Vagina (tissue), 2 donors: ENCODE data around the gene PNKD. TPM values are rescaled to one million over a fixed set of nuclear protein-coding genes. Genes with fewer than 3 reads are reported as not detected.

ENCODE experiments used
- DNase-seq, 2 donors: peaks; one replicate each; pipeline ENCODE4 v3.0.0-alpha.2; 2017; ENCODE audit errors: extremely low spot score in 2 of 2
- H3K27ac ChIP-seq: fragments of 200-600 bp; sonication (generic); one replicate; pipeline ENCODE4 v1.5.1; 2019
- H3K27me3 ChIP-seq: fragments of 200-600 bp; sonication (generic); one replicate; pipeline ENCODE4 v1.5.1; 2019
- H3K36me3 ChIP-seq, 2 donors: fragments of 200-600 bp; sonication (generic); one replicate each; pipeline ENCODE4 v1.5.1; 2017 to 2019
- H3K4me1 ChIP-seq: fragments of 200-600 bp; sonication (generic); one replicate; pipeline ENCODE4 v1.5.1; 2019
- H3K4me3 ChIP-seq, 2 donors: fragments of 200-600 bp; sonication (generic); 1 replicate in 1 of 2; 2 replicates in 1 of 2; pipeline ENCODE4 v1.5.1; 2016 to 2019
- H3K9me3 ChIP-seq: fragments of 200-600 bp; sonication (generic); one replicate; pipeline ENCODE4 v1.5.1; 2019
- POLR2A ChIP-seq, 2 donors: fragments of 450-650 bp; IDR thresholded peaks; one replicate each; pipeline ENCODE4 v1.6.1; 2017; ENCODE audit warnings: antibody characterized with exemption in 2 of 2, mild to moderate bottlenecking in 2 of 2, moderate library complexity in 2 of 2
- POLR2AphosphoS5 ChIP-seq, 2 donors: sonication (generic); formaldehyde crosslinking; IDR thresholded peaks; one replicate each; pipeline ENCODE4 v1.9.0; 2017; ENCODE audit warnings: antibody characterized with exemption in 2 of 2, mild to moderate bottlenecking in 2 of 2, low read depth in 1 of 2; ENCODE audit not compliant: insufficient read depth in 1 of 2
- intact Hi-C: fragments of 100-400 bp; cut with DNase I; formaldehyde crosslinking; loops from one replicate; pipeline ENCODE4 v1.15.1; 2023
- total RNA-seq: library from RNA; depleted of rRNA; stranded (reverse); fragments of >200 nt; gene quantifications from one replicate; pipeline ENCODE4 v1.2.3, GENCODE V29; 2016
- TF ChIP-seq, protein P1 (sequence below), 3 experiments: fragments of 450-650 bp in 2 of 3; fragments of 200-600 bp in 1 of 3; sonication (generic) in 1 of 3; IDR thresholded peaks; one replicate each; pipeline ENCODE4 v1.5.1; 2017 to 2019; ENCODE audit warnings: antibody characterized with exemption in 3 of 3, mild to moderate bottlenecking in 2 of 3, moderate library complexity in 2 of 3

Gene PNKD
- total RNA-seq, 1 donor from 2014 or later, result 28.7 TPM

DNA sequence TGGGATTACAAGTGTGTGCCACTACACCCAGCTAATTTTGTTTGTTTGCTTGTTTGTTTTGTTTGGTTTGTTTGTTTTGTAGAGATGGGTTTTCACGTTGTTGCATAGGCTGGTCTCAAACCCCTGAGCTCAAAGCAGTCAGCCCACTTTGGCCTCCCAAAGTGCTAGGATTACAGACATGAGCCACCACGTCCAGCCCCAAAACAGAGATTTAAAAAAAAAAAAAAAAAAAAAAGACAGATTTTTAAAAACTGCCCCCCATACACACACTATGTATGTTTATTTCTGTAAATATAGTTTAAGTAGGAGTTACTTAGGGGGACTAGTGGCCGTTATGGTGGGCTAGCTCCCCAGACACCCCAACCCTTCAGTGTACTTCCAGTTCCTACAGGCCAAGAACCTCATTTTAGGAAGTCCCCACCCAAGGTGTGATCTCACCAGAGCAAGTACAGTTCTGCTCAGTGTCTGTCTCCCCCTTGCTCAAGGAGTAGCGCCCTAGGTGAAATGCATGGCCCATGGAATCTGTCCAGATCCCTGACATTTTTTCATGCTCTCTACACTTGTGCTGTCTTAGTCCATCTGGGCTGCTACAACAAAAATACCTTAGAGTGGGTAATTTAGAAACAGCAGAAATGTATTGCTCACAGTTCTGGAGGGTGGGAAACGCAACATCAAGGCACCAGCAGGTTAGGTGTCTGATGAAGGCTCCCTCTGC, 23.6 kb downstream of the PNKD start:
- Histone ChIP-seq H3K27me3 (no peaks in the 10 kb centered on the region), H3K4me3 (no peak overlapping the region), H3K36me3 (no peaks in the 10 kb centered on the region), H3K27ac (peak overlapping the region; percentile 100), H3K4me1 (peaks cover 80% of the 10 kb centered on the region), H3K9me3 (no peaks in the 10 kb centered on the region)
- no peak for DNase-seq
- intact Hi-C loops, result loop anchor here (5.0 kb wide), 1 partner anchor 103 kb away; the partner anchor contains the start of gene CTDSP1
- TF ChIP-seq POLR2AphosphoS5 (IDR thresholded peaks at IDR 0.05; ENCODE audit: insufficient read depth in 1 of 2, low read depth in 1 of 2), result no peak
- TF ChIP-seq, protein P1, sequence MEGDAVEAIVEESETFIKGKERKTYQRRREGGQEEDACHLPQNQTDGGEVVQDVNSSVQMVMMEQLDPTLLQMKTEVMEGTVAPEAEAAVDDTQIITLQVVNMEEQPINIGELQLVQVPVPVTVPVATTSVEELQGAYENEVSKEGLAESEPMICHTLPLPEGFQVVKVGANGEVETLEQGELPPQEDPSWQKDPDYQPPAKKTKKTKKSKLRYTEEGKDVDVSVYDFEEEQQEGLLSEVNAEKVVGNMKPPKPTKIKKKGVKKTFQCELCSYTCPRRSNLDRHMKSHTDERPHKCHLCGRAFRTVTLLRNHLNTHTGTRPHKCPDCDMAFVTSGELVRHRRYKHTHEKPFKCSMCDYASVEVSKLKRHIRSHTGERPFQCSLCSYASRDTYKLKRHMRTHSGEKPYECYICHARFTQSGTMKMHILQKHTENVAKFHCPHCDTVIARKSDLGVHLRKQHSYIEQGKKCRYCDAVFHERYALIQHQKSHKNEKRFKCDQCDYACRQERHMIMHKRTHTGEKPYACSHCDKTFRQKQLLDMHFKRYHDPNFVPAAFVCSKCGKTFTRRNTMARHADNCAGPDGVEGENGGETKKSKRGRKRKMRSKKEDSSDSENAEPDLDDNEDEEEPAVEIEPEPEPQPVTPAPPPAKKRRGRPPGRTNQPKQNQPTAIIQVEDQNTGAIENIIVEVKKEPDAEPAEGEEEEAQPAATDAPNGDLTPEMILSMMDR (IDR thresholded peaks at IDR 0.05), result no peak
- no peak for TF ChIP-seq POLR2A (IDR thresholded peaks at IDR 0.05)

DNA sequence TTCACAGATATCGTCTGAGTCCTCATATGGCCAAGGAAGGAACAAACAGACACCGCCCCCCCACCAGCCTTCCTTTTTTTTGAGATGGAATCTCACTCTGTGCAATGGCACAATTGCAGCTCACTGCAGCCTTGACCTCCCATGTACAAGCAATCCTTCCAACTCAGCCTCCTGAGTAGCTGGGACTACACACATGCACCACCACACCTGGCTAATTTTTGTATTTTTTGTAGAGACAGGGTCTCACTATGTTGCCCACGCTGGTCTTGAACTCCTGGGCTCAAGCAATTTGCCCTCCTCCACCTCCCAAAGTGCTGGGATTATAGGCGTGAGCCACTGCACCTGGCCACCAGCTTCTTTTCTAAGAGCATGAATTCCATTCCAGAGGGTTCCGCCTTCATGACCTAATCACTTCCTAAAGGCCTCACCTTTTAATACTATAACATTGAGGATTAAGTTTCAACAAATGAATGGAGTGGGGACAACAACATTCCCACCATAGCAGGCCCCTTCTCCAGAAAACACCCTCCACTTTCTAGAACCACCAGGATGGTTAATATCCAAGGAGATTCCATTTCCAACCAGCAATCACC, 24.2 kb downstream of the PNKD start:
- Histone ChIP-seq H3K36me3 (no peaks in the 10 kb centered on the region), H3K27me3 (no peaks in the 10 kb centered on the region), H3K9me3 (no peaks in the 10 kb centered on the region), H3K4me1 (peaks cover 73% of the 10 kb centered on the region), H3K27ac (peak overlapping the region; percentile 100), H3K4me3 (no peak overlapping the region)
- intact Hi-C loops, result loop anchor here (5.0 kb wide), 1 partner anchor 103 kb away; the partner anchor contains the start of gene CTDSP1
- DNase-seq, result no peak
- TF ChIP-seq POLR2A (IDR thresholded peaks at IDR 0.05) (no peak), POLR2AphosphoS5 (IDR thresholded peaks at IDR 0.05; ENCODE audit: insufficient read depth in 1 of 2, low read depth in 1 of 2) (no peak)
- TF ChIP-seq, protein P1 (IDR thresholded peaks at IDR 0.05), result no peak

DNA sequence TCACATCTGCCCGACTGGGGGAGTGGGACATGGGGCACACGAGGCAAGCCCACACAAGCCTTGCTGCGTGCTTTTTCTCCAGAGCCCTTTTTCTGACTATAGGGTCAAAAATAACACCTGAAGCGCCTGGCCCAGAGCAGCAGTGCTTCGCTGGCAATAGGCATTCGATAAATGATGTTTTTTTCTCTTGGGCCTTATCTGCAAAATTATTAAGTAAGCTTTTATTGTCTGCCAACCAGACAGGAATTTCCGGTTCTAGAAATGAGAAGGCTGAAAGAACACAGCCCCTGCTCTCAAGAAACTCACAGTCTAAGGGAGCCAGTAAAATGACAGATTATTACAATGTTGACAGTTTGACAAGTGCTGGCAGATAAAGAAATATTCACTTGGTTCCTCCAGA, 24.7 kb downstream of the PNKD start:
- TF ChIP-seq POLR2A (IDR thresholded peaks at IDR 0.05) (no peak), POLR2AphosphoS5 (IDR thresholded peaks at IDR 0.05; ENCODE audit: insufficient read depth in 1 of 2, low read depth in 1 of 2) (no peak)
- TF ChIP-seq, protein P1 (IDR thresholded peaks at IDR 0.05), result no peak
- Histone ChIP-seq H3K4me1 (peaks cover 68% of the 10 kb centered on the region), H3K27ac (peak overlapping the region; percentile 100), H3K9me3 (no peaks in the 10 kb centered on the region), H3K4me3 (no peak overlapping the region), H3K36me3 (no peaks in the 10 kb centered on the region), H3K27me3 (no peaks in the 10 kb centered on the region)
- intact Hi-C loops, result no loop called here
- no peak for DNase-seq

DNA sequence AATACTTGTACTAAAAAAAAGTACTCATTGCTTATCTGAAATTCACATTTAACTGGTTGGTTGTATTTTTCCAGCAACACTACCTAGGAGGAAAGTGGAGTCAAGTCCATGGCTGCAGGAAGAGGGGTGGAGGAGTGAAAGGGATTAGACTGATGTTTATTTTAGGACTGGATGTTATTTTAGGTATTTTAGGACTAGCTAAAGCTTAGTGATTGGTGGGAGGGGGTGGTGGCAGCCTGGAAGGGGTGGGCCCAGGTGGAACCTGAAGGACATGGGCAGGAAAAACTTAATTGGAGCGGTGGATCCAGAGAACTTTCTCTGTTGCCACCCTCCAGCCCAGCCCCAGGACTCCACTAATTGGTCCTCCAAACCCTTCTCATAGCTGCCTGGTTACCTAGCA, 25.9 kb downstream of the PNKD start:
- H3K4me1 ChIP-seq, result peaks cover 57% of the 10 kb centered on the region

More for the DNA sequence above, 25.9 kb downstream of the PNKD start:
- H3K27ac ChIP-seq, result peak overlapping the region; percentile 100
- intact Hi-C loops, result no loop called here
- H3K36me3 ChIP-seq, result no peaks in the 10 kb centered on the region
- no peaks in the 10 kb centered on the region for H3K9me3 ChIP-seq
- H3K27me3 ChIP-seq, result no peaks in the 10 kb centered on the region
- TF ChIP-seq POLR2AphosphoS5 (IDR thresholded peaks at IDR 0.05; ENCODE audit: insufficient read depth in 1 of 2, low read depth in 1 of 2) (no peak), POLR2A (IDR thresholded peaks at IDR 0.05) (no peak)
- TF ChIP-seq, protein P1 (IDR thresholded peaks at IDR 0.05), result no peak
- no peak overlapping the region for H3K4me3 ChIP-seq
- DNase-seq, result no peak
